ENCODE data around the gene LLGL2. TPM values are rescaled to one million over a fixed set of nuclear protein-coding genes. Genes with fewer than 3 reads are reported as not detected.

The LLGL2 gene
- total RNA-seq, 1 donor from 2014 or later = 44.9 TPM

- intact Hi-C loops (cut with DNase I) = no loop called here
- Histone ChIP-seq H3K4me1 (peaks cover 8% of the 10 kb centered on the region), H3K27ac (no peak overlapping the region), H3K27me3 (no peaks in the 10 kb centered on the region), H3K4me3 (no peak overlapping the region), H3K9me3 (no peaks in the 10 kb centered on the region), H3K36me3 (no peaks in the 10 kb centered on the region)
- TF ChIP-seq, protein P1, sequence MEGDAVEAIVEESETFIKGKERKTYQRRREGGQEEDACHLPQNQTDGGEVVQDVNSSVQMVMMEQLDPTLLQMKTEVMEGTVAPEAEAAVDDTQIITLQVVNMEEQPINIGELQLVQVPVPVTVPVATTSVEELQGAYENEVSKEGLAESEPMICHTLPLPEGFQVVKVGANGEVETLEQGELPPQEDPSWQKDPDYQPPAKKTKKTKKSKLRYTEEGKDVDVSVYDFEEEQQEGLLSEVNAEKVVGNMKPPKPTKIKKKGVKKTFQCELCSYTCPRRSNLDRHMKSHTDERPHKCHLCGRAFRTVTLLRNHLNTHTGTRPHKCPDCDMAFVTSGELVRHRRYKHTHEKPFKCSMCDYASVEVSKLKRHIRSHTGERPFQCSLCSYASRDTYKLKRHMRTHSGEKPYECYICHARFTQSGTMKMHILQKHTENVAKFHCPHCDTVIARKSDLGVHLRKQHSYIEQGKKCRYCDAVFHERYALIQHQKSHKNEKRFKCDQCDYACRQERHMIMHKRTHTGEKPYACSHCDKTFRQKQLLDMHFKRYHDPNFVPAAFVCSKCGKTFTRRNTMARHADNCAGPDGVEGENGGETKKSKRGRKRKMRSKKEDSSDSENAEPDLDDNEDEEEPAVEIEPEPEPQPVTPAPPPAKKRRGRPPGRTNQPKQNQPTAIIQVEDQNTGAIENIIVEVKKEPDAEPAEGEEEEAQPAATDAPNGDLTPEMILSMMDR (IDR thresholded peaks at IDR 0.05) = no peak
- TF ChIP-seq POLR2A (IDR thresholded peaks at IDR 0.05) = no peak
- TF ChIP-seq POLR2AphosphoS5 (IDR thresholded peaks at IDR 0.05; ENCODE audit: insufficient read depth in 1 of 2, low read depth in 1 of 2) = no peak
- no peak for DNase-seq (ENCODE audit: extremely low spot score in 2 of 2)
Measured at GRCh38 chr17:75548813-75549212, 23.3 kb downstream of the LLGL2 start.

GRCh38 chr17:75549246-75550138, 24.0 kb downstream of the LLGL2 start:
- Histone ChIP-seq H3K36me3 (no peaks in the 10 kb centered on the region), H3K4me3 (no peak overlapping the region), H3K4me1 (peaks cover 8% of the 10 kb centered on the region), H3K9me3 (no peaks in the 10 kb centered on the region), H3K27ac (peak overlapping the region; percentile 80), H3K27me3 (no peaks in the 10 kb centered on the region)
- intact Hi-C loops (cut with DNase I) = no loop called here
- peak in 1 of 2 donors; percentile 36 for TF ChIP-seq POLR2AphosphoS5 (IDR thresholded peaks at IDR 0.05; ENCODE audit: insufficient read depth in 1 of 2, low read depth in 1 of 2)
- TF ChIP-seq, protein P1 (IDR thresholded peaks at IDR 0.05) = no peak
- no peak for DNase-seq (ENCODE audit: extremely low spot score in 2 of 2)

- Histone ChIP-seq H3K27me3 (no peaks in the 10 kb centered on the region), H3K4me3 (no peak overlapping the region), H3K36me3 (no peaks in the 10 kb centered on the region), H3K4me1 (peaks cover 8% of the 10 kb centered on the region), H3K9me3 (no peaks in the 10 kb centered on the region), H3K27ac (peak overlapping the region; percentile 80)
- no peak for DNase-seq (ENCODE audit: extremely low spot score in 2 of 2)
- TF ChIP-seq, protein P1 (IDR thresholded peaks at IDR 0.05) = no peak
- TF ChIP-seq POLR2A (IDR thresholded peaks at IDR 0.05) (no peak), POLR2AphosphoS5 (IDR thresholded peaks at IDR 0.05; ENCODE audit: insufficient read depth in 1 of 2, low read depth in 1 of 2) (no peak)
- intact Hi-C loops (cut with DNase I) = no loop called here
Measured at GRCh38 chr17:75550139-75550465, 24.6 kb downstream of the LLGL2 start.

GRCh38 chr17:75551266-75551665, 25.8 kb downstream of the LLGL2 start:
- Histone ChIP-seq H3K27ac (no peak overlapping the region), H3K4me1 (peaks cover 8% of the 10 kb centered on the region), H3K36me3 (no peaks in the 10 kb centered on the region), H3K27me3 (no peaks in the 10 kb centered on the region), H3K9me3 (no peaks in the 10 kb centered on the region), H3K4me3 (no peak overlapping the region)
- no peak for DNase-seq (ENCODE audit: extremely low spot score in 2 of 2)
- no peak for TF ChIP-seq POLR2AphosphoS5 (IDR thresholded peaks at IDR 0.05; ENCODE audit: insufficient read depth in 1 of 2, low read depth in 1 of 2)
- TF ChIP-seq POLR2A (IDR thresholded peaks at IDR 0.05) = no peak
- TF ChIP-seq, protein P1 (IDR thresholded peaks at IDR 0.05) = no peak
- intact Hi-C loops (cut with DNase I) = no loop called here

Measured in vagina (tissue), 2 donors.